Measurements from ENCODE around the gene PABPN1L. TPM values are rescaled to one million over a fixed set of nuclear protein-coding genes. Genes with fewer than 3 reads are reported as not detected.
"Not testable (repeated sequence)": the region's sequence is repeated elsewhere in the genome, so short reads cannot be mapped to it uniquely, and the experiment has no call there.

The PABPN1L gene
- total and polyA plus RNA-seq, 10 of the 15 experiments (the other 5 are each of a cell fraction or from before 2014, with no cell fraction given) = not detected

DNA sequence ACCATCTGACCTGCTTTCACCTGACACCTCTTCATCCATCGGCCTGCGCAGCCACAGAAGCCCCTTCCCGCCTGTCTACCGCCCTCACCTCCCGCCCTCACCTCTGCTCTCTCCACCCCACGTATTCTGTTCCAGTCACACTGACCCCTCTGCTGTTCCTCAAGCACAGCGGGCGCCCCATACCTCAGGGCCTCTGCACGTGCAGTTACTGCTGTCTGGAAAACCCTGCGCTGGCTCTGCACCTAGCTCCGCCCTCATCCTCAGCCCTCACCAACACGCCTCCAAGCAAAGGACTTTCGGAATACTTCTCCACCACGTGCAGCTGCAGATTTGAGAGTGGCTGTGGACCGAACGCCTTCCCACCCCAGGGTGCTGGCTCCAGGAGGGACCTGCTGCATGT, 24.6 kb upstream of the PABPN1L start:
- Histone ChIP-seq H3K4me3 (no peak overlapping the region), H3K79me2 (ENCODE audit: control insufficient read depth, insufficient read depth, low read length) (no peaks in the 10 kb centered on the region), H3K9me3 (replicated peaks; ENCODE audit: control insufficient read depth, insufficient read depth, low read length) (no peaks in the 10 kb centered on the region), H3K27ac (ENCODE audit: control insufficient read depth, insufficient read depth) (no peak overlapping the region), H3K4me1 (ENCODE audit: control insufficient read depth, insufficient read depth, low read length) (no peaks in the 10 kb centered on the region), H2AFZ (ENCODE audit: control insufficient read depth, low read depth, low read length) (no peak overlapping the region), H4K20me1 (ENCODE audit: control insufficient read depth, insufficient read depth) (no peaks in the 10 kb centered on the region), H3K9ac (ENCODE audit: control insufficient read depth, insufficient read depth, low read length) (no peak overlapping the region), H3K36me3 (ENCODE audit: control insufficient read depth in 2 of 2, insufficient read depth in 2 of 2, low read length in 1 of 2) (peaks cover 1 to 4% of the 10 kb centered on the region in 2 experiments; a peak in 3 of 4 replicates), H3K4me2 (ENCODE audit: control insufficient read depth, insufficient read depth) (no peak overlapping the region), H3K27me3 (replicated peaks in 1 of 2; ENCODE audit: control insufficient read depth in 2 of 2, insufficient read depth in 2 of 2, low read length in 1 of 2) (no peaks in the 10 kb centered on the region)
- ChIA-PET SMC1A (ENCODE audit: uncharacterized antibody, unreplicated experiment) (no interaction called here), POLR2A (no interaction called here), CTCF (no interaction called here), RAD21 (ENCODE audit: unreplicated experiment) (no interaction called here)
- TF ChIP-seq EED (IDR thresholded peaks at IDR 0.05; ENCODE audit: low read depth) (no peak), HDGF (IDR thresholded peaks at IDR 0.05) (no peak), MEF2B (IDR thresholded peaks at IDR 0.05; ENCODE audit: partially characterized antibody, poor library complexity, severe bottlenecking) (no peak), SRF (IDR thresholded peaks at IDR 0.05; ENCODE audit: low read depth in 2 of 2, low read length in 2 of 2) (no peak), MEF2A (IDR thresholded peaks at IDR 0.05; ENCODE audit: insufficient read depth, low read depth, low read length) (no peak), RFX5 (IDR thresholded peaks at IDR 0.05; ENCODE audit: low read depth, low read length) (no peak), STAT3 (IDR thresholded peaks at IDR 0.05; ENCODE audit: low read depth, low read length) (no peak)
- TF ChIP-seq, protein P1, sequence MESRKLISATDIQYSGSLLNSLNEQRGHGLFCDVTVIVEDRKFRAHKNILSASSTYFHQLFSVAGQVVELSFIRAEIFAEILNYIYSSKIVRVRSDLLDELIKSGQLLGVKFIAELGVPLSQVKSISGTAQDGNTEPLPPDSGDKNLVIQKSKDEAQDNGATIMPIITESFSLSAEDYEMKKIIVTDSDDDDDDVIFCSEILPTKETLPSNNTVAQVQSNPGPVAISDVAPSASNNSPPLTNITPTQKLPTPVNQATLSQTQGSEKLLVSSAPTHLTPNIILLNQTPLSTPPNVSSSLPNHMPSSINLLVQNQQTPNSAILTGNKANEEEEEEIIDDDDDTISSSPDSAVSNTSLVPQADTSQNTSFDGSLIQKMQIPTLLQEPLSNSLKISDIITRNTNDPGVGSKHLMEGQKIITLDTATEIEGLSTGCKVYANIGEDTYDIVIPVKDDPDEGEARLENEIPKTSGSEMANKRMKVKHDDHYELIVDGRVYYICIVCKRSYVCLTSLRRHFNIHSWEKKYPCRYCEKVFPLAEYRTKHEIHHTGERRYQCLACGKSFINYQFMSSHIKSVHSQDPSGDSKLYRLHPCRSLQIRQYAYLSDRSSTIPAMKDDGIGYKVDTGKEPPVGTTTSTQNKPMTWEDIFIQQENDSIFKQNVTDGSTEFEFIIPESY (IDR thresholded peaks at IDR 0.05) = no peak
- no TSS peak for BruUV-seq (replicated peaks)
- ATAC-seq (no peak), DNase-seq (ENCODE audit: low read depth, low spot score) (no peak), FAIRE-seq (no peak)
- in situ Hi-C loops (cut with MboI) = no loop called here
- 92% methylated on average over 15 of the region's 16 CpGs for WGBS (ENCODE audit: insufficient coverage, insufficient replicate concordance, low lambda C conversion rate, missing lambda C conversion rate)
- intact Hi-C loops (cut with micrococcal nuclease; ENCODE audit: unreplicated experiment) = no loop called here

- FAIRE-seq; POLR2A ChIA-PET; H3K4me1 ChIP-seq (ENCODE audit: control insufficient read depth, insufficient read depth, low read length); H3K4me2 ChIP-seq (ENCODE audit: control insufficient read depth, insufficient read depth); H3K79me2 ChIP-seq (ENCODE audit: control insufficient read depth, insufficient read depth, low read length); H3K27me3 ChIP-seq (replicated peaks in 1 of 2; ENCODE audit: control insufficient read depth in 2 of 2, insufficient read depth in 2 of 2, low read length in 1 of 2); in situ Hi-C loops (cut with MboI); H3K27ac ChIP-seq (ENCODE audit: control insufficient read depth, insufficient read depth); BruUV-seq (replicated peaks); H3K9me3 ChIP-seq (replicated peaks; ENCODE audit: control insufficient read depth, insufficient read depth, low read length); intact Hi-C loops (cut with micrococcal nuclease; ENCODE audit: unreplicated experiment); SMC1A ChIA-PET (ENCODE audit: uncharacterized antibody, unreplicated experiment); H3K36me3 ChIP-seq (ENCODE audit: control insufficient read depth in 2 of 2, insufficient read depth in 2 of 2, low read length in 1 of 2); CTCF ChIA-PET; H3K4me3 ChIP-seq; H2AFZ ChIP-seq (ENCODE audit: control insufficient read depth, low read depth, low read length); DNase-seq (ENCODE audit: low read depth, low spot score); H4K20me1 ChIP-seq (ENCODE audit: control insufficient read depth, insufficient read depth); ATAC-seq; RAD21 ChIA-PET (ENCODE audit: unreplicated experiment); H3K9ac ChIP-seq (ENCODE audit: control insufficient read depth, insufficient read depth, low read length): not testable (repeated sequence)
- 98% methylated on average over 25 of the region's 48 CpGs for WGBS (ENCODE audit: insufficient coverage, insufficient replicate concordance, low lambda C conversion rate, missing lambda C conversion rate)
Measured at GRCh38 chr16:88889702-88890352, 23.4 kb upstream of the PABPN1L start.
